HTERT RPE-1 (cell line): ENCODE data around the gene VAX1.
"Not testable (repeated sequence)": the region's sequence is repeated elsewhere in the genome, so short reads cannot be mapped to it uniquely, and the experiment has no call there.

Source experiments
- in situ Hi-C: fragments of 300-500 bp; cut with MboI; formaldehyde crosslinking; loops from 4 replicates; pipeline ENCODE4 v1.14.3; 2020; ENCODE audit warnings: low sequenced_read_pairs

VAX1 gene

GRCh38 chr10:117084421-117085246 is 53.4 kb downstream of the VAX1 start:
- in situ Hi-C loops = not testable (repeated sequence)
